DMS153 treated with DMSO at 0.1 percent for 48 hours (cell line): ENCODE data around the gene PIP5K1B.

Experiments
- DNase-seq: peaks from one replicate; lab custom pipeline; 2025; ENCODE audit not compliant: unreplicated experiment; lab: John Stamatoyannopoulos, UW

PIP5K1B gene

GRCh38 chr9:68733021-68733405, 28.0 kb downstream of the PIP5K1B start:
- no peak for DNase-seq

- DNase-seq, result no peak
Measured at GRCh38 chr9:68738358-68738757, 33.3 kb downstream of the PIP5K1B start.

GRCh38 chr9:68739621-68740174, 34.7 kb downstream of the PIP5K1B start:
- no peak for DNase-seq

GRCh38 chr9:68740561-68740960, 35.5 kb downstream of the PIP5K1B start:
- DNase-seq, result no peak

- no peak for DNase-seq
Measured at GRCh38 chr9:68741234-68741633, 36.2 kb downstream of the PIP5K1B start.

GRCh38 chr9:68741704-68742332, 36.8 kb downstream of the PIP5K1B start:
- DNase-seq, result no peak

- no peak for DNase-seq
Measured at GRCh38 chr9:68742333-68742730, 37.3 kb downstream of the PIP5K1B start.

GRCh38 chr9:68744426-68744825, 39.4 kb downstream of the PIP5K1B start:
- no peak for DNase-seq

GRCh38 chr9:68746525-68746924, 41.5 kb downstream of the PIP5K1B start:
- DNase-seq, result no peak

- DNase-seq, result no peak
Measured at GRCh38 chr9:68747043-68747533, 42.0 kb downstream of the PIP5K1B start.

- no peak for DNase-seq
Measured at GRCh38 chr9:68749135-68749534, 44.1 kb downstream of the PIP5K1B start.

GRCh38 chr9:68749579-68750159, 44.6 kb downstream of the PIP5K1B start:
- DNase-seq, result no peak

GRCh38 chr9:68750255-68750654, 45.2 kb downstream of the PIP5K1B start:
- no peak for DNase-seq

GRCh38 chr9:68750786-68751185, 45.7 kb downstream of the PIP5K1B start:
- DNase-seq, result no peak

- DNase-seq, result no peak
Measured at GRCh38 chr9:68751556-68751955, 46.5 kb downstream of the PIP5K1B start.

GRCh38 chr9:68755051-68755450, 50.0 kb downstream of the PIP5K1B start:
- DNase-seq, result no peak

GRCh38 chr9:68755752-68756151, 50.7 kb downstream of the PIP5K1B start:
- DNase-seq, result no peak

- no peak for DNase-seq
Measured at GRCh38 chr9:68759981-68760673, 55.1 kb downstream of the PIP5K1B start.

- no peak for DNase-seq
Measured at GRCh38 chr9:68760674-68761333, 55.8 kb downstream of the PIP5K1B start.

- DNase-seq, result no peak
Measured at GRCh38 chr9:68762570-68762969, 57.5 kb downstream of the PIP5K1B start.

- DNase-seq, result no peak
Measured at GRCh38 chr9:68763104-68763503, 58.1 kb downstream of the PIP5K1B start.
